KMS-11 (cell line): Measurements from ENCODE around the gene FAF1.
A peak's percentile ranks its signal among the peaks of the same experiment; 100 is the strongest.

Experiments
- H2AFZ ChIP-seq: fragments of 200-600 bp; sonication (generic); 2 replicates; pipeline ENCODE4 v1.6.1; 2016; ENCODE audit warnings: antibody characterized with exemption, mixed run types, low read depth
- H3K27ac ChIP-seq: fragments of 200-600 bp; sonication (generic); 2 replicates; pipeline ENCODE4 v1.6.1; 2016; ENCODE audit warnings: mild to moderate bottlenecking, mixed run types
- H3K27me3 ChIP-seq: fragments of 200-600 bp; sonication (generic); 2 replicates; pipeline ENCODE4 v1.6.1; 2017; ENCODE audit warnings: mild to moderate bottlenecking, low read depth, mixed run types, moderate library complexity; ENCODE audit not compliant: insufficient read depth
- H3K36me3 ChIP-seq: fragments of 200-600 bp; sonication (generic); 2 replicates; pipeline ENCODE4 v1.6.1; 2017; ENCODE audit warnings: mild to moderate bottlenecking, mixed run types; ENCODE audit not compliant: insufficient read depth
- H3K4me1 ChIP-seq: fragments of 200-600 bp; sonication (generic); 2 replicates; pipeline ENCODE4 v1.6.1; 2016; ENCODE audit warnings: mild to moderate bottlenecking, low read depth, mixed run types; ENCODE audit not compliant: poor library complexity, severe bottlenecking
- H3K4me2 ChIP-seq: fragments of 200-600 bp; sonication (generic); 2 replicates; pipeline ENCODE4 v1.7.0; 2016; ENCODE audit warnings: mild to moderate bottlenecking, mixed run types
- H3K4me3 ChIP-seq: fragments of 200-600 bp; sonication (generic); IDR thresholded peaks from 2 replicates; pipeline ENCODE4 v1.6.1; 2017; ENCODE audit warnings: low read depth, low read length, mixed read lengths; ENCODE audit not compliant: insufficient read depth
- H3K79me2 ChIP-seq: fragments of 200-600 bp; sonication (generic); 2 replicates; pipeline ENCODE4 v1.6.1; 2016; ENCODE audit warnings: low read depth, mixed run types; ENCODE audit not compliant: insufficient read depth
- H3K9ac ChIP-seq: fragments of 200-600 bp; sonication (generic); 2 replicates; pipeline ENCODE4 v1.6.1; 2016; ENCODE audit warnings: mild to moderate bottlenecking, mixed run types
- H4K20me1 ChIP-seq: fragments of 200-600 bp; sonication (generic); 2 replicates; pipeline ENCODE4 v1.6.1; 2016; ENCODE audit warnings: mild to moderate bottlenecking, mixed run types; ENCODE audit not compliant: insufficient read depth
- TF ChIP-seq, protein P1 (sequence below): fragments of 200-600 bp; sonication (generic); conservative IDR thresholded peaks from 2 replicates; pipeline ENCODE4 v1.6.1; 2017; ENCODE audit warnings: low read depth, mild to moderate bottlenecking, antibody characterized with exemption, low read length, moderate library complexity, mixed read lengths

The FAF1 gene

DNA sequence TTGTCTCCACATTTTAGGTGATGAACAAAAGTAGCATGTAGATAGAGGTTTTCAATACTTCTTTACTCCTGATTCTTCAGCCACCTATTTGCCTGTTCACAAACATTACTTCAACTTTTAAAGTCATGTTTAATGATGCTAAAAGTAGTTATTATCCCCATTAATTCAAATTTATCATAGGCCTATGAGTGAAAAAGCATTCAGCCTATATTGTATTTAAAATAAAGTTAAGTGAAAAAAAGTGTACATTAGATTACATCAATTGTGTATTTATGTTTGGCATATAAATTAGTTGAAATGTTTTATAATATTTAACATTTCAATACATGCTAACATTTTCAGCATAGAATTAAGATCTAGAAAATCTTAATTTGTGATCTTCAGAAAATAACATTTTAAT lies 20.4 kb upstream of the FAF1 start:
- peak overlapping the region; percentile 99 for H3K27ac ChIP-seq
- TF ChIP-seq, protein P1, sequence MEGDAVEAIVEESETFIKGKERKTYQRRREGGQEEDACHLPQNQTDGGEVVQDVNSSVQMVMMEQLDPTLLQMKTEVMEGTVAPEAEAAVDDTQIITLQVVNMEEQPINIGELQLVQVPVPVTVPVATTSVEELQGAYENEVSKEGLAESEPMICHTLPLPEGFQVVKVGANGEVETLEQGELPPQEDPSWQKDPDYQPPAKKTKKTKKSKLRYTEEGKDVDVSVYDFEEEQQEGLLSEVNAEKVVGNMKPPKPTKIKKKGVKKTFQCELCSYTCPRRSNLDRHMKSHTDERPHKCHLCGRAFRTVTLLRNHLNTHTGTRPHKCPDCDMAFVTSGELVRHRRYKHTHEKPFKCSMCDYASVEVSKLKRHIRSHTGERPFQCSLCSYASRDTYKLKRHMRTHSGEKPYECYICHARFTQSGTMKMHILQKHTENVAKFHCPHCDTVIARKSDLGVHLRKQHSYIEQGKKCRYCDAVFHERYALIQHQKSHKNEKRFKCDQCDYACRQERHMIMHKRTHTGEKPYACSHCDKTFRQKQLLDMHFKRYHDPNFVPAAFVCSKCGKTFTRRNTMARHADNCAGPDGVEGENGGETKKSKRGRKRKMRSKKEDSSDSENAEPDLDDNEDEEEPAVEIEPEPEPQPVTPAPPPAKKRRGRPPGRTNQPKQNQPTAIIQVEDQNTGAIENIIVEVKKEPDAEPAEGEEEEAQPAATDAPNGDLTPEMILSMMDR = no peak
- no peaks in the 10 kb centered on the region for H3K36me3 ChIP-seq
- peak overlapping the region; percentile 76 for H3K4me2 ChIP-seq
- H3K27me3 ChIP-seq = no peaks in the 10 kb centered on the region
- H2AFZ ChIP-seq = no peak overlapping the region
- no peaks in the 10 kb centered on the region for H4K20me1 ChIP-seq
- H3K79me2 ChIP-seq = peaks cover 89% of the 10 kb centered on the region
- H3K4me3 ChIP-seq = no peak overlapping the region
- H3K9ac ChIP-seq = peak overlapping the region; percentile 97
- H3K4me1 ChIP-seq = peaks cover 3% of the 10 kb centered on the region

DNA sequence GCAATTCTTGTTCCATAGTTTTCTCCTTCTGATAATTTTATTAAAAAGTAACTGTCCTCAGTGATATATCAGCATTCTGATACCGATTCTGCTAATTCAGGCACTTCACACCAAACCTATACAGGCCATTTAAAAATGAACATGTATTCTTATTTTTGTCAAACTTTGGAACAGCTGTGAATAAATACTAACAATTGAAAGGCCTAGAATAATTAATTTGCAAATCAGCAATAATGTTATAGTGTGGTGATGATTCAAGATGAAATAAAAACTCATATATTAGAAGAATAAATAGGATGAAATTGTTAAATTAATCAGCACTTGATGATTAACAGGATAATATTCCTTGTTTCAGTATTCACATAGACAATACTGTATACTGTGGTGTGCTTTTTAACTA lies 19.9 kb upstream of the FAF1 start:
- peak overlapping the region; percentile 76 for H3K4me2 ChIP-seq
- peak overlapping the region; percentile 97 for H3K9ac ChIP-seq
- no peaks in the 10 kb centered on the region for H3K36me3 ChIP-seq
- H3K4me3 ChIP-seq = no peak overlapping the region
- H3K27ac ChIP-seq = peak overlapping the region; percentile 99
- TF ChIP-seq, protein P1 = no peak
- H3K27me3 ChIP-seq = no peaks in the 10 kb centered on the region
- H3K79me2 ChIP-seq = peaks cover 89% of the 10 kb centered on the region
- H3K4me1 ChIP-seq = no peaks in the 10 kb centered on the region
- no peak overlapping the region for H2AFZ ChIP-seq
- H4K20me1 ChIP-seq = no peaks in the 10 kb centered on the region

DNA sequence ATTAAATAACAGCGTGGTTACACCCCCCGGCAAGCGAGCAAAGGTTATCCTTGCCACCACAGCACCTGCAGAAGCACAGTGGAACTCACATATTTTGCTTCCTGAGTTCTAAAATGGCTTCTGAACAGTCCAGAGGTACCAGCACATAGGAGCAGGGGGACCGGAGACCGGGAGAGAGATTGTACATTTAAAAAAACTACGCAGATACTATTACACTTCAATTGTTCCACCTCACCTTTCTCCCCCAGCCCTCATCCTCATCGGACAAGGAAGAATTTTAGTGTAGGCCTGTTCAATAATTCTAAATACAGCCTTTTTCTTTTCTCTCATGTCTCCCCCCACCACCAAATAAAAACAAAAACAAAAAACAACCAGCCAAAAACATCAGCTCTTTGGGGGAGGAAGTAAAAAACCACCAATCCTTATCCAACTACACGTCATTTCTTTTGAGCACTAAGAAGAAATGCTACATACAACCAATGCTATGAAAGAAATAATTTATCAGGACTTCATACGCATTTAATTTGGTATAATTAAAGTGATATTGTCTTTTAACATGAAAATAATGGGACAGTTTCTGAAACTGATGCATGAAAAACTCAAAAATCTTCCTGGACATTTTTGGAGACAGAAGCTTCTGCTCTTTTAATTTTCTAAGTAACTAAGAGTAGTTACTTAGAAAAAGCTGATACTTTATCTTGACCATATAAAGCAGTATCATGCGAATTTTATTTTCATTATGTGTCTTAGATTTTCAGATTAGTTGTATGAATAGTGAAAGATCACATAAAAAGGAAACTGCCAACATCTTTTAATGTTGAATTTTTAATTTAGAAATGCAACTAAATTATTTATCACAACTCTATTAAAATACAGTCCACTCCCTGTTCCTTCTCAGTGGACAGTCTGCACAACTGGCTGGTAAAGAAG lies 19.1 kb upstream of the FAF1 start:
- Histone ChIP-seq H3K9ac (peak overlapping the region; percentile 97), H4K20me1 (no peaks in the 10 kb centered on the region), H3K27me3 (no peaks in the 10 kb centered on the region), H3K79me2 (peaks cover 89% of the 10 kb centered on the region), H3K4me3 (no peak overlapping the region), H3K36me3 (no peaks in the 10 kb centered on the region), H3K4me2 (peak overlapping the region; percentile 76), H3K4me1 (no peaks in the 10 kb centered on the region), H3K27ac (peak overlapping the region; percentile 99), H2AFZ (no peak overlapping the region)
- TF ChIP-seq, protein P1 = no peak

DNA sequence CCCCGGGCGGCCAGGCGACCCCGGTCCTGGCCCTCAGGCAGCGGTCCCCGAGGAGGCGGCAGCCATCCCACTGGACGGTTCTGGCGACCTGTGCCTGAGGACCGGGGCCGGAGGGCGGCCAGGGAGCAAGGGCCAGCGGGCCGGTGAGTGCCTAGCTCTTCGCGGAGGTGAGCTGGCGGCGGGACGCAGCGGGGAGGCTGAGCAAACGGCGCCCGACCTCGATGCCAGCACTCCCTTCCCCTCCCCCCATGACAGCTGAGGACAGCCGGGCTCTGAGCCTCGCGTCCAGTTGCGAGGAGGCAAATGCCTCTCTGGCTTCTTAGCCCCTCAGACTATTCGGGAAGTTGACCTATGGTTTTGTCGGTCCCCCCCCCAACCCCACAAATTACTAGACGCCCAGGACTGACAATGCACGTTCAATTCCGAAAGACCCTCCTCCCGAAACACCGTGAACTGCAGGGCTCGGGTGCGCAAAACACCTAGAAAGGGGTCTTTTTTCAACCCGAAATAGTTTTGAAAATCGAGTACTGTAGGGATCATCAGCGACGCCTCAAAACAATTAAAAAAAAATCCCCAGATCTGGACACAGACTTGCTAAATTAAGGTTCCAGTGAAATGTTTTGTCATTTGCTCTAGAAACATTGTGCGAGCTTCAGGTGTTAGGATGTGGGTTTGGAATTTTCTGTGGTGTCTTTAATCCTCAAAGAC lies 18.2 kb upstream of the FAF1 start:
- Histone ChIP-seq H3K4me3 (no peak overlapping the region), H3K4me1 (no peaks in the 10 kb centered on the region), H3K79me2 (peaks cover 89% of the 10 kb centered on the region), H3K36me3 (peaks cover 2% of the 10 kb centered on the region; the same call in 1 of the 2 replicates), H3K27me3 (no peaks in the 10 kb centered on the region), H3K9ac (peak overlapping the region; percentile 97), H3K4me2 (no peak overlapping the region), H3K27ac (peak overlapping the region; percentile 99), H2AFZ (no peak overlapping the region), H4K20me1 (no peaks in the 10 kb centered on the region)
- TF ChIP-seq, protein P1 = no peak
